Measurements from ENCODE around the gene PPP2R5D.

GRCh38 chr6:43016176-43016942 is 32.0 kb downstream of the PPP2R5D start:
- TF ChIP-seq GATA2 (IDR thresholded peaks at IDR 0.05; ENCODE audit: low read depth, low read length), result no peak
- no peak for TF ChIP-seq GATA3 (IDR thresholded peaks at IDR 0.05; ENCODE audit: low read depth, low read length)
